HG02759 (cell line): ENCODE results near the gene ARID4A.
A peak's percentile ranks its signal among the peaks of the same experiment; 100 is the strongest.
"Not testable (repeated sequence)": the region's sequence is repeated elsewhere in the genome, so short reads cannot be mapped to it uniquely, and the experiment has no call there.

Experiments used
- ATAC-seq: cut with Tn5 transposase; IDR thresholded peaks from one replicate; pipeline ENCODE4 v1.9.1; 2021; ENCODE audit warnings: mild to moderate bottlenecking, moderate library complexity; ENCODE audit not compliant: unreplicated experiment

ARID4A gene

DNA sequence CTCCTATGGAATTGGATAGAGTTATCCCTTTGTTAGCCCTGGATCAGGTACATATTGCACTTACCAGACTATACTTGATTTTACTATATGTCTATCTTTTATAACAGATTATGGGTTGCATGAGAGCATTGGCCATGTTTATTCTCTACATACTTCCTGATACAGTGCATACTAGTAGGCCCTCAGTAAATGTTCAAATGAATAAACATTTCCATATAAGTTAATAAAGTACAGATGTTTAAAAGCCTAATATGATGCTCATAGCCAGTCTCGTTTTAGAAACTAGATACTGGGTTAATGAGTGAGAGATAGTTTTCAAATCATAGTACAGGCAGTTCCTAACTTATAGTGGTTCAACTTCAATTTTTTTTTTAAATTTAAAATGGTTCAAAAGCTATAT lies 57.9 kb downstream of the ARID4A start:
- ATAC-seq, result no peak

DNA sequence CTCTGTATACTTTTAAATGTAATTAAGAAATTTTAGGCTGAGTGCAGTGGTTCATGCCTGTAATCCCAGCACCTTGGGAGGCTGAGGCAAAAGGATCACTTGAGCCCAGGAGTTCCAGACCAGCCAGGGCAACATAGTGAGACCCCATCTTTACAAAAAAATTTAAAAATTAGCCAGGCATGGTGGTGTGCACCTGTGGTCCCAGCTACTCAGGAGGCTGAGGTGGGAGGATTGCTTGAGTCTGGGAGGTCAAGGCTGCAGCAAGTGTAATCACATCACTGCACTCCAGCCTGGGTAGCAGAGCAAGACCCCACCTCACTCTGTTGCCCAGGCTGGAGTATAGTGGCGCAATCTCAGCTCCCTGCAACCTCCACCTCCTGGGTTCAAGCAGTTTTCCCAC lies 63.9 kb downstream of the ARID4A start:
- not testable (repeated sequence) for ATAC-seq

DNA sequence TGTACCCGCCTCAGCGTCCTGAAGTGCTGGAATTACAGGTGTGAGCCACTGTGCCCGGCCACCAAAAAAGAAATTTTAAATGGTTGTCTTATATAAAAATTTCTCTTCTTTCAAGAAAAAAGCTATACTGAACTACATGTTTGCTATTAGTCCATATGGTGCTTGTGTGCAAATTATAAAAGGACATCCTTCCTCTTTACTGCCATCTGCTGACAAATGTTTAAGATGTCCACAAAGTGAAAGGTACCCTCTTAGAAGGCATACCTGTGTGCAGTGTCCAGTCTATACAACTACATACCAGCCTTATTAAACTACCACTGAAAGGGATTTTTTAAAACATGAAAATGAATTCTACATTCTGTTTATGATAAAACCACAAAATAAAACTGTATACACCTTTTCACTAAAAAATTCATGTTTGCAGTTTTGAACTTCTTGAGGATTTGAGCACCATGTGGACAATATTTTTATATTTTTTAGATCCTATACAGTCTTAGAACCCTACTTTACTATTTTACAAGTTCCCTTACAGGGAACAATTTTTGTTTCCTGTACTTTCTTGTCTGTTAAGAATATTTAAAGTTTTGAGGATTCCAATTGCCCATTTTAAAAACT lies 64.5 kb downstream of the ARID4A start:
- ATAC-seq, result no peak

DNA sequence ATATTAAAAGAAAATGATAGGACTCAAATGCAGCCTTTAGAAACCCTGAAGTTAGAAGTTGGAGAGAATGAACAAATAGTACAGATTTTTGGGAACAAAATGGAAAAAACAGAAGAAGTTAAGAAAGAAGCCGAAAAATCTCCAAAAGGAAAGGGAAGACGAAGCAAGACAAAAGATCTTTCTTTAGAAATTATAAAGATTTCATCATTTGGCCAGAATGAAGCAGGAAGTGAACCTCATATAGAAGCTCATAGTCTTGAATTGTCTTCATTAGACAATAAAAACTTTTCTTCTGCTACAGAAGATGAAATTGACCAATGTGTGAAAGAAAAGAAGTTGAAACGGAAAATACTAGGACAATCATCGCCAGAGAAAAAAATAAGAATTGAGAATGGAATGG lies 66.0 kb downstream of the ARID4A start:
- ATAC-seq, result no peak

DNA sequence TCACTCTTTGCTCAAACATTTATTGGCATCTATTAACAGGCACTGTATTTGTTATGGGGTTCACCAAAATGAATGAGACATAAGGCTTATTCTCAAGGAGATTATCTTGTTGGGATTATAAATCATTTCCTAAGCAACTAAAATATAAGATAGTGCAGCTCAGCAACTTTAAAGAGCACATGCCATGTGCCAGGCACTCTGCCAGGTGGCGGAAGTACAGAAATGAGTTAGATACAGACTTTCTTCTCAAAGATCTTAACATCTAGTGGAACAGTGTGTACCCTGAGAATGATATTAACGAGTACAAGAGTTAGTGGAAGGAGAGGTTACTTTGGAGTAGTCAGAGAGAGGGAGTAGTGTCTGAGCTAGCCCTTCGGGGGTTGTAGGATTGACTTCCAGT lies 68.9 kb downstream of the ARID4A start:
- ATAC-seq, result no peak

DNA sequence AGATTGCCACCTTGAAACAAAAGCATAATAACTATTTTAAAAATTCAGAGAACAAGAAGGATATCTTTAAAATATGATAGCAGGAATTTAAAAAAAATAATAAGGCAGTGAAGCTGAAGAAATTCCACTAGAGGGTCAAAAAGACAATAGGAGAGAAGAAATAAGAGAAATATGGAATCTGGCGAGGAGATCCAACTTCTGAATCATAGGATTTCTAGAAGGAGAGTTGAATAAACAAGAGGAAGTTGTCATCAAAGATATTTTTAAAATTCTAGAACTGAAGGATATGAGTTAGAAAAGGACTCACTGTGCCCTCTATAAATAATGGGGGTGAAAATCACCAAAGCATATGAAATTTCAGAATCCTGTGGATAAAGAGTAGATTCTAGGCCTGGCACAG lies 70.6 kb downstream of the ARID4A start:
- no peak for ATAC-seq

DNA sequence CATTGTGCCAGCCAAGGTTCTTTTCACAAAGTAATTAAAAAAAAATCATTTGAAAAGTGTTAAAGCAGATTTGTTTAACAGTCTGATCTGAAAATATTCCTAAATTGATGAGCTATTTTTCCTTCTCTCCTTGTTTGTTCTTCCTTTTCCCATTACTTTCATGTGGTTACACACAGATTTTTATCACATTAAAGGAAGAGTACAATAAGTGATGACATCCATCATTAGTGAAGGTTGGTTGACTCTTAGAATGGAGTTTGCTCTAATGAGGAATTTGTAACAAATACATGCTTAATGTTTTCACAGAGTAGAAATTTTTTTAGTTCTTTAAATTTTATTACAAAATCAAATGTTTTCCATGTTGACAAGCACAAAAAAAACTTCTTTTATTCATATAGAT lies 78.4 kb downstream of the ARID4A start:
- no peak for ATAC-seq

DNA sequence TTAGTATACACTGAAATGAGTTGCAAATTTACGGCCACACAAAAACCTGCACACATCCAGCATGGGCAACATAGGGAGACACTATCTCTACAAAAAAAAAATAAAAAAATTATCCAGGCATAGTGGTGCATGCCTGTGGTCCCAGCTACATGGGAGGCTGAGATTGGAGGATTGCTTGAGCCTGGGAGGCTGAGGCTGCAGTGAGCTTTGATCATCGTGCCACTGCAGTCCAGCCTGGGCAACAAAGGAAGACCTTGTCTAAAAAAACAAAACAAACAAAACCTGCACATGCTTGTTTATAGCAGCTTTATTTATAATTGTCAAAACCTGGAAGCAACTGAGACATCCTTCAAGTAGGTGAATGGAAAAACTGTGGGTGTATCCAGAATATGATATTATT lies 92.5 kb downstream of the ARID4A start:
- no peak for ATAC-seq

DNA sequence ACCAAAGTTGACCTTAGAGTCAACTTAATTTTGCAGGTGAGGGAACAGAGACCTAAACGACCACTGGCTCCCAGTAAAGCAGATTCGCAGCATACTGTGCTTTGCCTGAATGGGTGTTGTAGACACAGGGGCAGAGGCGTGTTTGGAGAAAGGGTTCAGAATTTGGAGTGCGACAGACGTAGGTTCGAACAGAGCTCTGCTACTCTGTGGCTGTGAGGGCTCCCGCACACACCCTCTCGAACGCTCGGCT lies 97.1 kb downstream of the ARID4A start:
- ATAC-seq, result no peak

DNA sequence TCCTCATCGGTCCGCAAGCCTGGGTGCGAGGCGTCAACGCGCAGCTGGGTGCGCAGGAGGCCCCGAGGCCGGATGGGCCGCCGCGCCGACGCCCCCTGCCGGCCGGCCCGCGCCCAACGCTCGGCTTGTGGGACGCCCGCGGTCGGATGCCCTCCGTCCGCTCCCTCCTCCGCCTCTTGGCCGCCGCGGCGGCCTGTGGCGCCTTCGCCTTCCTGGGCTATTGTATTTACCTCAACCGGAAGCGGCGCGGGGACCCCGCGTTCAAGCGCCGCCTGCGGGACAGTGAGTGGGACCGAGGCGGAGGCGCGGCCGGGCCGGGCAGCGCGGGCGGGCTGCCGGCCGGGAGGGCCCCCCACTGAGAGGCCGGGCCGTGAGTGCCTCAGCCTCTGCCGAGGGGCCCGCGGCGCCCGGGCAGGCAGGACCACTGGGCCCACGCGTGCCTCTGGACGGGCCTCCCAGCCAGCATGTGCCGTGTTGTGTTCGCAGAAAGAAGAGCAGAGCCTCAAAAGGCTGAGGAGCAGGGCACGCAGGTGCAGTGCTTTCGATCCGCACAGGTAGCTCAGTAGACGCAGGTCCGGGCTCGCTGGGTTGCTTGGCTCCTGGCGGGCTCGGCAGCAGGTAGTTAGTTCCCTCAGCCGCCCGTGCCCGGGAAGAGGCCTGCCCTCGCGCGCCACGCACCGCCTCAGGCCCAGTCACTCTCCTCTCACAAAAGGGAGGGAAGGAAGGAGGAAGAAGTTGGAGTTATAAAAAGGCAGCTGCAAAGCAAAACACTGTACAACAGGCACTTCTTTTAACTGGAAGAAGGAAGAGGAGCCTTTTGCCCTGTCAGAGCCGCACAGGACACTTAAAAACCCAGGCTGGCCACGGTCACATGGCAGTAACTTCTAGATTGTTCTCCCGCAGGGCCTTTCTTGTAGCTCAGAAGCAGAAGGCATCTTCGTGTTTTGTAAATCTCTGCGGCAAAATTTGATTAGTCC lies 97.7 kb downstream of the ARID4A start, which contains the start of gene TOMM20L:
TSS of gene TOMM20L (plus strand) at position 119 of the 977 bp plus-strand sequence. CDS start at position 147, 28 bp downstream.
- ATAC-seq, result peak; percentile 98

DNA sequence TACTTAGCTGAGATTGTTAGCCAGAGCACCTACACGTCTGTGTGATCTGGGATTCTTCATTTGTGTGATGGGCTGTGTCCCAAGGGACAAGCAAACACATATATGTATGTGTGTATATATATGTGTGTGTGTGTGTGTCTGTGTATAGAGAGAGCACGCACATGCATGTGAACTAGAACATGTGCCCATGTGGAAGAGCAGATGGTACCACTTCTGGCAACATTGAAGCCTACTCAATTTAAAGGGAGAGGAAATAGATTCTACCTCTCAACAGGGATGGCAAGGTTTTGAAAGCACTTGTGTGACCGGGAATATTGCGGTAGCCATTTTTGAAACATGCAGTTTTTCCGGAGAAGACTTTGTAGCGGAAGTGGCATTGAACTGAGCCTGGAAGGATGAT lies 98.8 kb downstream of the ARID4A start:
- ATAC-seq, result no peak

DNA sequence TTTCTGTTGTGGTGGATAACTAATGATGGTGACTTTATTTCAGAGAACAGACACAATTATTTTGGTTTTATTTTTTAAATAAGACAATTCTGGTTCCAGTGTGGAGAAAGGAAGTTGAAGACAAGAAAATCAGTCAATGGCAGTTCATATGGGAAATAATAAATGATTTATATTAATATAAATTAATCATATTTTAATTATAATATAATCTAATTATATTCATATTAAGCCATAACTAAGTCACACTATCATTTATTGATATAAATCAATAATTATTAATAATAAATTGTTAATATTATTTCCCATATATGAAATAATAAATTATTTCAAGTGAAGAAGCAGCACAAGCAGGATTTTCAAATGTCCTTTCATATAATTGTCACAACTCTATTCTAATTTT lies 100.1 kb downstream of the ARID4A start:
- ATAC-seq, result no peak

DNA sequence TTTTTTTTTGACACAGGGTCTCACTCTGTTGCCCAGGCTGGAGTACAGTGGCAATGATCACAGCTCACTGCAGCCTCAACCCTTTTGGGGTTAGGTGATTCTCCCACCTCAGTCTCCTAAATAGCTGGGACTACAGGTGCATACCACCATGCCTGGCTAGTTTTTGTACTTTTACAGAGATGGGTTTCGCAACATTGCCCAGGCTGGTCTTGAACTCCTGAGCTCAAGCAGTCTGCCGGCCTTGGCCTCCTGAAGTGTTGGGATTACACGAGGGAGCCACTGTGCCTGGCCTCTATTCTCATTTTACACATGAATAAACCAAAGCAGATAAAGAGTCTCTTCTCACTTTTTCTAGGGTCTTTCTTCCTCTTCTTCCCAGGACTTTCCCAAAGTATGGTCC lies 100.5 kb downstream of the ARID4A start:
- no peak for ATAC-seq

DNA sequence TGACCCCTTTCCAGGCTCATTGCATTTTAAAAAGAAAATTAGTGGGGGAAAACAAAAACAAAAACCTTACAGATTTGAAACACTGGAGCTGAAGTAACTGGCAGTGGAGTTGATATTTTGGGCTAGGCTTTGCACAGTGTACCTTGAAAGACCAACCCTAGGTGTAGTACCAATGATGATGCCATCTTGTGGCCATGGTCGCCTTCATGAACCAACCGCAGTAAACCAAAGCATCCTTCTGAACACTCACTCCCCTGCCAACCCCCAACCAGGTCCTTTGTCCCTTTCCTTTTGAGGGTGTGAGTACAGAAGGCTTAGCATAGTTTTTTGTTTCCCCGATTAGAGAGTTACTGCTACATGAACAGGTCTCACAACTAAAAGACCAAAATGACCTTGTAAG lies 103.2 kb downstream of the ARID4A start:
- ATAC-seq, result no peak

DNA sequence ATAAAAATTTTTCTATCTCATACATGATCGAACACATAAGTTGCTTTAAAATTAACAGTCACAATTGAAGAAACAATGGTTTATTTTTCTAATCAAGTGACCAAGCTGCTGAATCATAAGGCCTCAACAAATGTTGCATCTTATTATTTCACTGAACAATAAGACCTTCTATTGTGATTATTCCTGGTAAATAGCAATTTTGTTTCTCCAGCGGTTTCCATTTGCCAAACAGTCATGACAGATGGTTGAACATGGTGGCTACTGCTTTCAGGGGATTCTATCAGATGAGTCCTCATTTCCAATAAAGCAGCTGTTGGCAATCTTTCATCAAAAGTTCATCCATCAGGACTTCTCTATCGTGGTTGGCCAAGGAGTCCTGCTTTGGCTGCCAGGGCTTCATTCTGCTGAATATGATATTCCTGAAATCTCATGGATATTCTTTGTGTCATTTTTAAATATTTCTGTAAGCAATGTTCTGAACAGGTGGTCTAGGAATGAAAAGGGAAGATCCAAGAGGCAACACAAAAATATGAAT lies 110.4 kb downstream of the ARID4A start:
- no peak for ATAC-seq

DNA sequence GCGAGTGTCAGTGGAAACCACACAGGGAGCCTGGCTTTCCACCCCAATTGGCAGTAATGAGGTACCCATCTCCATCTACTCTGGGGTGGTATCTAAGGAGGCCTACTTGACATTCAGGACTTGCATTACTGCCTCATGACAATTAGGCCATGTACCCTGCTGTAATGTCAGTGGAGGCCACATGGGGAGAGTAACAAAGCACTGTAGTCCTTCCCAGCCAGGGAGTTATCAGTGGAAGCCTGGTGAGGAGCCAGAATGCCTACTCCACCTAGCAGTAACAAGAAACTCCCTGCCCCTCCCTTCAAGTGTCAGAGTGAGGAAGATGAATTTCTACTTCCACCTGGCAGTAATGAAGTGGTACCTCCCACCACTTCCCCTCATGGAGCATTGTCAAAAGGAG lies 116.5 kb downstream of the ARID4A start:
- no peak for ATAC-seq

DNA sequence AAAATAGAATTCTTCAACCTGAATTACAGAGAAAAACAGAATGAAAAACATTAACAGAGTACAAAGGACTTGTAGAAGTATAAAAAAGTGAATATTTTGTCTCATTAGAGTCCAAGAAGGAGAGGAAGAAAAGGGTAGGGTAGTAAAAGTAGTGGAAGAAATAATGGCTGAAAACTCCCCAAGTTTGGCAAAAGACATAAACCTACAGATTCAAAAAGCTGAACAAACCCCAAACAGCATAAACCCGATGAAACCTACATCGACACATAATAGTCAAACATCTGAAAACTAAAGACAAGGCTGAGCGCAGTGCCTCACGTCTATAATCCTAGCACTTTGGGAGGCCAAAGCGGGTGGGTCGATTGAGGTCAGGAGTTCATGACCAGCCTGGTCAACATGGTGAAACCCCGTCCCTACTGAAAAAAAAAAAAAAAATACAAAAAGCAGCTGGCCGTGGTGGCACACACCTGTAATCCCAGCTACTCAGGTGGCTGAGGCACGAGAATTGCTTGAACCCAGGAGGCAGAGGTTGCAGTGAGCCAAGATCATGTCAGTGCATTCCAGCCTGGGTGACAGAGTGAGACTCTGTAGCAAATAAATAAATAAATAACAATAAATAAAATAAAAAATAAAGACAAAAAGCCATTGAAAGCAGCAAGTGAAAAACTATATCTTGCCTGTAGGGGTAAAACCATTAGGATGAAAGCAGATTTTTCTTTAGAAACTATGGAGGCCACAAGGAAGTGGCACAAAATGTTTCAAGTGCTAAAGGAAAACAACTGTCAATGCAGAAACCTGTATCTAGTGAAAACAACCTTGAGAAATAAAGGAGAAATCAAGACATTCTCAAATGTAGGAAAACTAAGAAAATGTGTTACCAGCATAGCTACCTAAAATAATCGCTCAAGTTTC lies 117.5 kb downstream of the ARID4A start:
- ATAC-seq, result no peak

DNA sequence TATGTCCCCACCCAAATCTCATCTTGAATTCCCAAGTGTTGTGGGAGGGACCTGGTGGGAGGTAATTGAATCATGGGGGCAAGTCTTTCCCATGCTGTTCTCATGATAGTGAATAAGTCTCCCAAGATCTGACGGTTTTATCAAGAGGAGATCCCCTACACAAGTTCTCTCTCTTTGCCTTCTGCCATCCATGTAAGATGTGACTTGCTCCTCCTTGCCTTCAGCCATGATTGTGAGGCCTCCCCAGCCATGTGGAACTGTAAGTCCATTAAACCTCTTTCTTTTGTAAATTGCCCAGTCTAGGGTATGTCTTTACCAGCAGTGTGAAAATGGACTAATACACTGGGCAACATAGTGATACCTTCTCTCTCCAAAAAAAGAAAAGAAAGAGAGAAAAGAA lies 118.6 kb downstream of the ARID4A start:
- ATAC-seq, result not testable (repeated sequence)
